ENCODE results near the gene FDCSP.
"Not testable (repeated sequence)": the region's sequence is repeated elsewhere in the genome, so short reads cannot be mapped to it uniquely, and the experiment has no call there.

DNA sequence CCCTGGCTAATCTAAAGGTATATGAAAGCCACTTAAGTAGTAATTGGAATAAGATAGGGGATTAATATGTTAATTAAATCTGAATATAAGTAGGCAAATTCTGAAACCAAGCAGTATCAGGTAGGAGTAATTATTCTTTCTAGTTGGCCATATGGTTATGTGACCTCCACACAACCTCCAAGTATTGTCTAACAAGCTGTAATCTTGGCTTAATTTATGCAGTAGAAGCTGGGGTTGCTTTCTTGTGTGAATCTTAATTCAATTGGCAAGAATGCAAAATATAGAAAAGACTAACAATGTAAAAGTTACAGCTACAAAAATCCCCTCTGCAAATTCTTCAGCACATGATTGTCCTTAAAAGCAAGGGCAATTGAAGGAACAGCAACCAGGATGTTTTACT, 9.8 kb upstream of the FDCSP start:
- not testable (repeated sequence) for TF ChIP-seq CTCF (IDR thresholded peaks at IDR 0.05; ENCODE audit: insufficient read depth, low read length, poor library complexity, severe bottlenecking); EZH2phosphoT487 (conservative IDR thresholded peaks at IDR 0.05; ENCODE audit: low read length)
